ENCODE data around the gene TMEM18. TPM values are rescaled to one million over a fixed set of nuclear protein-coding genes. Genes with fewer than 3 reads are reported as not detected.

TMEM18 gene
- polyA plus RNA-seq, 1 donor, result 34.9 TPM

DNA sequence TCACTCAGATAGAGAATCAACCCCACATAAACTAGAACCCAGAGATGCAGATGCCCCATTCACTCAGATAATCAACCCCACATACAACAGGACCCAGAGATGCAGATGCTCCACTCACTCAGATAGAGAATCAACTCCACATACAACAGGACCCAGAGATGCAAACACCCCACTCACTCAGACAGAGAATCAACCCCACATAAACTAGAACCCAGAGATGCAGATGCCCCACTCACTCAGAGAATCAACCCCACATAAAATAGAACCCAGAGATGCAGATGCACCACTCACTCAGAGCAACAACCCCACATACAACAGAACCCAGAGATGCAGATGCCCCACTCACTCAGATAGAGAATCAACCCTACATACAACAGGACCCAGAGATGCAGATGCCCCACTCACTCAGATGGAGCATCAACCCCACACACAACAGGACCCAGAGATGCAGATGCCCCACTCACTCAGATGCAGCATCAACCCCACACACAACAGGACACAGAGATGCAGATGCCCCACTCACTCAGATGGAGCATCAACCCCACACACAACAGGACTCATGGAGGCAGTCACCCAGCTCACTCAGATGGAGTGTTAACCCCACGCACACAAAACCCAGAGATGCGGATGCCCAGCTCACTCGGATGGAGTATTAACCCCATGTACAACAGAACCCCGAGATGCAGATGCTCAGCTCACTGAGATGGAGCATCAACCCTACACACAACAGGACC is 11.7 kb downstream of the TMEM18 start:
- WGBS (ENCODE audit: insufficient coverage, low lambda C conversion rate), result no CpG with 5 or more reads among the region's 4 CpGs
- Histone ChIP-seq H3K9me3 (ENCODE audit: control insufficient read depth, low read depth, low read length) (peaks cover 17% of the 10 kb centered on the region), H3K27me3 (ENCODE audit: control insufficient read depth, insufficient read depth, low read length) (peaks cover 11% of the 10 kb centered on the region), H3K4me1 (ENCODE audit: control insufficient read depth, insufficient read depth, low read length) (no peaks in the 10 kb centered on the region), H3K36me3 (ENCODE audit: control insufficient read depth, insufficient read depth, low read length) (peaks cover 53% of the 10 kb centered on the region), H3K4me3 (ENCODE audit: low read length) (no peak overlapping the region), H3K27ac (ENCODE audit: low read length) (no peak overlapping the region)
- no peak for DNase-seq

DNA sequence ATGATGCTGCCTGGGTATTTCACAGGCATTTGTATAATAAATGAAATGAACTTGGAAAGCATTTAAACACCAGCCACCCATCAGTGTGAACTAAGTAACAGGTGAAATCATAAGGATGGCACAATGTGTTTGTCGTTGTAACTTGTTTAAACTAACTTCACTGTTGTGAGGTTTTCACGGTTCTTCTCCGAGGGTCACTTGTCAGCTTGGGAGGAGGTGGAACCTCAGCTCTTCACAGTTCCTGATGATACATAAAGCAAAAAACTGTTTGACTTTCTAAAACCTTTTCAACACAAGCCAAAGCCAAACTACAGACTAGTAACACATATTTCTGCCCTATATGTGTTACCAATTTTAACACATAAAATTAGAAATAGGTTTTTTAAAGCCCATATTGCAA is 13.1 kb downstream of the TMEM18 start:
- H3K27me3 ChIP-seq (ENCODE audit: control insufficient read depth, insufficient read depth, low read length), result peaks cover 22% of the 10 kb centered on the region
- H3K36me3 ChIP-seq (ENCODE audit: control insufficient read depth, insufficient read depth, low read length), result peaks cover 39% of the 10 kb centered on the region
- WGBS (ENCODE audit: insufficient coverage, low lambda C conversion rate), result no CpG with 5 or more reads among the region's 3 CpGs
- H3K27ac ChIP-seq (ENCODE audit: low read length), result no peak overlapping the region
- DNase-seq, result no peak
- peaks cover 17% of the 10 kb centered on the region for H3K9me3 ChIP-seq (ENCODE audit: control insufficient read depth, low read depth, low read length)
- no peak overlapping the region for H3K4me3 ChIP-seq (ENCODE audit: low read length)
- H3K4me1 ChIP-seq (ENCODE audit: control insufficient read depth, insufficient read depth, low read length), result no peaks in the 10 kb centered on the region

DNA sequence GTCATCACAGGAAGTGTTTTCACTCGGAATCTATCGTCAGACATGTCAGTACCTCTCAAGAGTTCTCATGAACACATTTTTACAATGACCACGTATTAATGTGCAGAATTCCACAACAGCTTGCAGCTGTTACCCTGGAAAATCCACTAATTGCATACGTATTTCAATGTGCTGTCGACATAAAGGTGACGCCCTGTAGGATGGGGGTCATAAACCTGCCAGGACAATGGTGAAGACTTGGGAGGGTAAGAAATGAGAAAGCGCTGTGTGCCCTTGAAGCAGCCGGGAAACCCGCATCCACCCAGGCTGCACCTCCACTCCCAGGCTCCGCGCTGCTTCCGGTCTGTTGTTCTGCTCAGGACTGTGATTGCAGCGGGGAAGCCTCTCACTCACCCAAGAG is 14.0 kb downstream of the TMEM18 start:
- H3K27me3 ChIP-seq (ENCODE audit: control insufficient read depth, insufficient read depth, low read length), result peaks cover 29% of the 10 kb centered on the region
- H3K4me3 ChIP-seq (ENCODE audit: low read length), result no peak overlapping the region
- no peak overlapping the region for H3K27ac ChIP-seq (ENCODE audit: low read length)
- no peaks in the 10 kb centered on the region for H3K4me1 ChIP-seq (ENCODE audit: control insufficient read depth, insufficient read depth, low read length)
- DNase-seq, result no peak
- whole genome bisulfite sequencing (ENCODE audit: insufficient coverage, low lambda C conversion rate), result 86% methylated on average over 3 of the region's 13 CpGs
- peaks cover 30% of the 10 kb centered on the region for H3K36me3 ChIP-seq (ENCODE audit: control insufficient read depth, insufficient read depth, low read length)
- H3K9me3 ChIP-seq (ENCODE audit: control insufficient read depth, low read depth, low read length), result peaks cover 17% of the 10 kb centered on the region

DNA sequence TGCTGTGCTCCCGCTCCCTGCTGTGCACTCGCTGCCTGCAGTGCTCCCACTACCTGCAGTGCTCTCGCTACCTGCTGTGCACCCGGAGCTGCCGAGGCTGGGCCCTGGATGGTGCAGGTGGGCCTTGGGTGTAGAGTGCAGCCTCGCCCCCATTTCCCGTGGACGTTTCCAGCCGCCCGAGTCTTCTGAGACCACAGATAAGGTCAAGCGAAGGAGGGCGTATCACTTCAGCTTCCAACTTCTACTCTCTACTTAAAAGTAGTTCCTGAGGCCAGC is 15.9 kb downstream of the TMEM18 start:
- no peak overlapping the region for H3K27ac ChIP-seq (ENCODE audit: low read length)
- H3K9me3 ChIP-seq (ENCODE audit: control insufficient read depth, low read depth, low read length), result peaks cover 14% of the 10 kb centered on the region
- no peak overlapping the region for H3K4me3 ChIP-seq (ENCODE audit: low read length)
- peaks cover 13% of the 10 kb centered on the region for H3K36me3 ChIP-seq (ENCODE audit: control insufficient read depth, insufficient read depth, low read length)
- WGBS (ENCODE audit: insufficient coverage, low lambda C conversion rate), result no CpG with 5 or more reads among the region's 12 CpGs
- no peaks in the 10 kb centered on the region for H3K4me1 ChIP-seq (ENCODE audit: control insufficient read depth, insufficient read depth, low read length)
- H3K27me3 ChIP-seq (ENCODE audit: control insufficient read depth, insufficient read depth, low read length), result peaks cover 35% of the 10 kb centered on the region
- DNase-seq, result no peak

DNA sequence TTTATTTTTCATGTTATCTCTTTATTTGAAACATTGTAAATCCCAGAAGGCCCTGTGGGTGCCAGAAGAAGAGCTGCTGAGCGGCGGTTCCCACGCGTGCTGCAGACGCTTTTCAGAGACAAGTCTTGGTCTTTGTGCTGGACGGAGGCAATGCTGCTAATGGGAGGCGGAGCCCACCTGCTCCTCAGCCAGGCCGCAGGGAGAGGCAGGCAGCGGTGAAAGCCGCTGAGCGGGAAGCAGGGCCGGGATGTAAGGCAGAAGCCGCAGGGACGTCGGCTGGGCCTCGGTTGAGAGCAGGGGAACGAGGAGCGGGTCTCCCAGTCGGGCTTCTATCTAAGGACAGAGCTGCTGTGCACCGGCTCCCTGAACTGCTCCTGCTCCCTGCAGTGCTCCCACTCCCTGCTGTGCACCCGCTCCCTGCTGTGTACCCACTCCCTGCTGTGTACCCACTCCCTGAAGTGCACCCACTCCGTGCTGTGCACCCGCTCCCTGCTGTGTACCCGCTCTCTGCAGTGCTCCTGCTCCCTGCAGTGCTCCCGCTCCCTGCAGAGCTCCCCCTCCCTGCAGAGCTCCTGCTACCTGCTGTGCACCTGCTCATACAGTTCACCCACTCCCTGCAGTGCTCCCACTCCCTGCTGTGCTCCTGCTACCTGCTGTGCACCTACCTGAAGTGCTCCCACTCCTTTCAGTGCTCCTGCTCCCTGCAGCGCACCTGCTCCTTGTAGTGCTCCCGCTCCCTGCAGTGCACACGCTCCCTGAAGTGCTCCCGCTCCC is 16.4 kb downstream of the TMEM18 start:
- Histone ChIP-seq H3K4me1 (ENCODE audit: control insufficient read depth, insufficient read depth, low read length) (no peaks in the 10 kb centered on the region), H3K27ac (ENCODE audit: low read length) (no peak overlapping the region), H3K27me3 (ENCODE audit: control insufficient read depth, insufficient read depth, low read length) (peaks cover 35% of the 10 kb centered on the region), H3K36me3 (ENCODE audit: control insufficient read depth, insufficient read depth, low read length) (peaks cover 8% of the 10 kb centered on the region), H3K4me3 (ENCODE audit: low read length) (no peak overlapping the region), H3K9me3 (ENCODE audit: control insufficient read depth, low read depth, low read length) (peaks cover 9% of the 10 kb centered on the region)
- WGBS (ENCODE audit: insufficient coverage, low lambda C conversion rate), result 0% methylated on average over 1 of the region's 29 CpGs
- DNase-seq, result no peak

DNA sequence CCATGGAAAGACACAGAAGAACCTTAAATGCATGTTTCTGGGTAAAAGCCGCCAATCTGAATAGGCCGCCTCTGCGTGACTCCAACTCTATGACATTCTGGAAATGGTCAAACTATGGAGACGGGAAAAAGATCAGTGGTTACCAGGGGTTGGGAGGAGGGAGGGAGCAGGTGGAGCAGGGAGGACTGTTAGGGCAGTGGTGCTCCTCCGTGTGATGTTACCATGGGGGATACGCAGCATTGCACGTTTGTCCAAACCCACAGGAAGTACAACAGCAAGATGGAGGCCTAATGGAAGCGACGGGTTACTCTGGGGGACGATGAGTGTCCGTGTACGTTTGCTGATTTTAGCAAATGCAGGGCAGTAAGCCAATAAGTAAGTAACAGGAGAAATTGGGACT is 17.2 kb downstream of the TMEM18 start:
- no peak overlapping the region for H3K27ac ChIP-seq (ENCODE audit: low read length)
- 89% methylated on average over 7 of the region's 12 CpGs for WGBS (ENCODE audit: insufficient coverage, low lambda C conversion rate)
- peaks cover 6% of the 10 kb centered on the region for H3K36me3 ChIP-seq (ENCODE audit: control insufficient read depth, insufficient read depth, low read length)
- no peak overlapping the region for H3K4me3 ChIP-seq (ENCODE audit: low read length)
- H3K27me3 ChIP-seq (ENCODE audit: control insufficient read depth, insufficient read depth, low read length), result peaks cover 35% of the 10 kb centered on the region
- DNase-seq, result no peak
- H3K4me1 ChIP-seq (ENCODE audit: control insufficient read depth, insufficient read depth, low read length), result no peaks in the 10 kb centered on the region
- peaks cover 2% of the 10 kb centered on the region for H3K9me3 ChIP-seq (ENCODE audit: control insufficient read depth, low read depth, low read length)

DNA sequence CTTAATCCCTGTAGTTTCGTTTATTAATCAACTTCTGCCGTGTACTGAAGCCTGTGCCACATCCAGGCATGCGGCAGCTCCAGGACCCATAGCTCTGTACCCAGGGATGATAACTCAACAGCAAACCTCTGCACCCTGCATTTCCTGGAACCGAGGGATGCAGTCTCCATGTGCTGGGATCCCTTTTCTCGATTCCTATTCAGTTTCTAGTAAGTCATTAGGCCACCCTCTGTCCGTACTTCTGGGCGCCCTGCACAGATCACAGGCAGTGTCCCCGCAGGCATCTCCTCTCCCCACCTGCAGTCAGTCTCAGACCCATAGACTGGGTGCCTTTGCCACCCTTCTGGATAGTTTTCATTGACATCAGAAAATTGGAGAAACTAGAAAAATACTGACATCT is 18.8 kb downstream of the TMEM18 start:
- WGBS (ENCODE audit: insufficient coverage, low lambda C conversion rate), result no CpG with 5 or more reads among the region's 8 CpGs
- no peak overlapping the region for H3K27ac ChIP-seq (ENCODE audit: low read length)
- no peak overlapping the region for H3K4me3 ChIP-seq (ENCODE audit: low read length)

DNA sequence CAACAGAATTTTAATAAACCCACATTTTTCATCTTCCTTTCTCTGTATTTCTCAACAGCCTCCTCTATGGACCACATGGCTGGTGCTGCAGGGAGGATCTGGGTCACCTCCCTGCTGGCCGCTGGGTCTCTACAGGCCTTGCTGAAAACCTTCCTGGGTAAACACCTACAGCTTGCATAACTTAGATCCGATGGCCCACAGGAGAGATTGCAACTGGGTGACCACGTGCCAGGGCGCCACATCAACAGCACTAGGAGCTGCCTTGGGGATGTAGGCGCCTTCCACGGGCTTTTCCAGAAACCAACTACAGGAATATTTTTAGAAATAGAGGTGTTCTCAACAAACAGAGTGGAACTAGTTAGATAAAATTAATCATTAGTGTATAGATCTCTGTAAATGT is 19.4 kb downstream of the TMEM18 start:
- H3K4me1 ChIP-seq (ENCODE audit: control insufficient read depth, insufficient read depth, low read length), result no peaks in the 10 kb centered on the region
- H3K4me3 ChIP-seq (ENCODE audit: low read length), result no peak overlapping the region
- WGBS (ENCODE audit: insufficient coverage, low lambda C conversion rate), result 100% methylated on average over 2 of the region's 6 CpGs
- H3K27ac ChIP-seq (ENCODE audit: low read length), result no peak overlapping the region
- peaks cover 35% of the 10 kb centered on the region for H3K27me3 ChIP-seq (ENCODE audit: control insufficient read depth, insufficient read depth, low read length)
- H3K36me3 ChIP-seq (ENCODE audit: control insufficient read depth, insufficient read depth, low read length), result no peaks in the 10 kb centered on the region
- DNase-seq, result no peak
- no peaks in the 10 kb centered on the region for H3K9me3 ChIP-seq (ENCODE audit: control insufficient read depth, low read depth, low read length)

More for the DNA sequence above, 18.8 kb downstream of the TMEM18 start:
- Histone ChIP-seq H3K9me3 (ENCODE audit: control insufficient read depth, low read depth, low read length) (no peaks in the 10 kb centered on the region), H3K27me3 (ENCODE audit: control insufficient read depth, insufficient read depth, low read length) (peaks cover 35% of the 10 kb centered on the region), H3K36me3 (ENCODE audit: control insufficient read depth, insufficient read depth, low read length) (peaks cover 1% of the 10 kb centered on the region), H3K4me1 (ENCODE audit: control insufficient read depth, insufficient read depth, low read length) (no peaks in the 10 kb centered on the region)
- no peak for DNase-seq

DNA sequence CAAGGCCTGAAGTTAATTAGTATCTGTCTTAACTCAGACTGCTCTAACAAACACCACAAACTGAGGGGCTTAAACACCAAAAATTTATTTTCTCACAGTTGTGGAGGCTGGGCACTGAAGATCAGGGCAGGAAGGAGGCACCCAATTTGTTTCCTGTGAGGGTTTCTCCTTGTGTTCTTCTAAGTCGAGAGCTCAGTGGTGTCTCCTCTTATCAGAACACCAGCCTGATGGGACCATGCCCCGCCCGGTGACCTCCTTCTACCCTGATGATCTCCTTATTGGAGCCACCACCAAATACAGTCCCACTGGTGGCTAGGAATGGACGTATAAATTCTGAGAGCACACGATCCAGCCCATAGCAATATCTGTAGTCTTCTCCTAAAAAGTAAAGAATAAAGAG is 20.5 kb downstream of the TMEM18 start:
- WGBS (ENCODE audit: insufficient coverage, low lambda C conversion rate), result 83% methylated on average over 2 of the region's 5 CpGs

DNA sequence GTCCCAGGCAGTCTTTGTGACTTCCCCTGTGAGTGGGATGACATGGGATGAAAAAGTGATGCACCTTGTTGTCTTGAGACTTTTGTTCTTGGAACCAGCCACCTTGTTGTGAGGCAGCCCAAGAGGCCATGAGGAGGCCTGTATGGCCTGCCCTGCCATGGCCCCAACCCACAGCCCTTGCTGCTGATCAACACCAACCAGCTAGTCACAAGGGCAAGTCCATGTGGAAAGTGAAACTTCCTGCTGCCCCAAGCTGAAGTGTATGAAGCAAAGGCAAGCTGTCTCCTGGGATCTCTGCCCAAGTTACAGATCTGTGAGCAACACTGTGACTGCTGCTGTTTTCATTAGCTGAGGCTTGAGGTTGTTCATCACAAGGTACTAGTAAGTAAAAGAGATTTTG is 21.6 kb downstream of the TMEM18 start:
- H3K36me3 ChIP-seq (ENCODE audit: control insufficient read depth, insufficient read depth, low read length), result no peaks in the 10 kb centered on the region
- H3K27me3 ChIP-seq (ENCODE audit: control insufficient read depth, insufficient read depth, low read length), result peaks cover 25% of the 10 kb centered on the region
- H3K27ac ChIP-seq (ENCODE audit: low read length), result no peak overlapping the region
- no peak for DNase-seq
- H3K9me3 ChIP-seq (ENCODE audit: control insufficient read depth, low read depth, low read length), result no peaks in the 10 kb centered on the region
- H3K4me3 ChIP-seq (ENCODE audit: low read length), result no peak overlapping the region
- H3K4me1 ChIP-seq (ENCODE audit: control insufficient read depth, insufficient read depth, low read length), result no peaks in the 10 kb centered on the region

More for the DNA sequence above, 20.5 kb downstream of the TMEM18 start:
- no peaks in the 10 kb centered on the region for H3K36me3 ChIP-seq (ENCODE audit: control insufficient read depth, insufficient read depth, low read length)
- DNase-seq, result no peak
- H3K4me1 ChIP-seq (ENCODE audit: control insufficient read depth, insufficient read depth, low read length), result no peaks in the 10 kb centered on the region
- no peak overlapping the region for H3K4me3 ChIP-seq (ENCODE audit: low read length)
- peaks cover 35% of the 10 kb centered on the region for H3K27me3 ChIP-seq (ENCODE audit: control insufficient read depth, insufficient read depth, low read length)
- no peak overlapping the region for H3K27ac ChIP-seq (ENCODE audit: low read length)
- H3K9me3 ChIP-seq (ENCODE audit: control insufficient read depth, low read depth, low read length), result no peaks in the 10 kb centered on the region

DNA sequence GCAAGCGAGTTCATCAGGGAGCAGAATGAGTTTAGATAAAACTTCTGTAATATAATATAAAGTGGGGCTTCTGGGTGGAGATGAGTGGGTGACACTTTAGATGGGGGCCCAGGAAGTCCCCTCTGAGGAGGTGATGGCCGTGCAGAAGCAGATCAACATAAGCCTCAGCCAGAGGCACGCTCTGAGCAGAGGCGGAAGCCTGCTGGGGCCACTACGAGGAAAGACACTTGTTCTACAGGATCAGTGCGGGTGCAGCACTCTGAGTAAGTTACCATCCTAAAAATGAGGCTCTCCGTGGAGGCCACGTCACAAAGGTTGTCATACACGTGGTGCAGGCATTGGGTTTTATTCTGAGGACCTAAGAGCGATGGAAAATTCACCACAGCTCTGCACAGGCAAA is 22.3 kb downstream of the TMEM18 start:
- Histone ChIP-seq H3K36me3 (ENCODE audit: control insufficient read depth, insufficient read depth, low read length) (no peaks in the 10 kb centered on the region), H3K27ac (ENCODE audit: low read length) (no peak overlapping the region), H3K4me3 (ENCODE audit: low read length) (no peak overlapping the region), H3K4me1 (ENCODE audit: control insufficient read depth, insufficient read depth, low read length) (no peaks in the 10 kb centered on the region), H3K9me3 (ENCODE audit: control insufficient read depth, low read depth, low read length) (no peaks in the 10 kb centered on the region), H3K27me3 (ENCODE audit: control insufficient read depth, insufficient read depth, low read length) (peaks cover 20% of the 10 kb centered on the region)
- WGBS (ENCODE audit: insufficient coverage, low lambda C conversion rate), result no CpG with 5 or more reads among the region's 10 CpGs
- no peak for DNase-seq

All from large intestine (tissue), 3 donors.